ENCODE measurements around the gene SPINT1.

DNA sequence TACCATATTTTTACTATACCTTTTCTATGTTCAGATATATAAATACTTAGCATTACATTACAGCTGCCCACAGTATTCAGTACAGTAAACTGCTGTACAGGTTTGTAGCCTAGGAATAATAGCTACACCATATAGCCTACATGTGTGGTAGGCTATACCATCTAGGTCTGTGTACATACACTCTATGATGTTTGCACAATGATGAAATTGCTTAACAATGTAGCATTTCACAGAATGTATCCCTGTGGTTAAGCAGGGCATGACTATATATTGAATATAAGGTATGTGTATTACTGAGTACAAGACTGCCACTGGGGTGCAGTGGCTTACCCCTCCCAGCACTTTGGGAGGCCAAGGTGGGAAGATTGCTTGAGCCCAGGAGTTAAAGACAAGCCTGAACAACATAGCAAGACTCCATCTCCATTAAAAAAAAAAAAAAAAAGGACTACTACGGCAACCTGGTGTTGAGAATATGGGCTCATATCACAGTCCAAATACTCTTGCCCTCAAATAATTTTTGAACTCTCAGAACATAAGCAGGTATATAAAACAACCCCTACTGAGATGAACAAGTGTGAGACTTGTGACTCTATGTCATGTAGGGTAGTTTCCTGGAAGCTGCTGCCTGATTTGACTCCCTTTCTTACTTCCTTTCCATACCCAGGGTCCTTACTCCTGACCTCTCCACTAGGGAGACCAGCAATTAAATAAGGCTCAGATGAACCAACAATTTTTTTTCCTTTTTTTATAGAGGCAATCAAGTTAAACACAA is 20.1 kb upstream of the SPINT1 start:
- TF ChIP-seq YY1 (IDR thresholded peaks at IDR 0.05; ENCODE audit: insufficient read depth, insufficient read length) (no peak), SUZ12 (IDR thresholded peaks at IDR 0.05; ENCODE audit: extremely low read depth, insufficient read depth, insufficient read length) (no peak)
